HCT116 (cell line): Measurements from ENCODE around the gene ERAP2. TPM values are rescaled to one million over a fixed set of nuclear protein-coding genes. Genes with fewer than 3 reads are reported as not detected.
"Not testable (repeated sequence)": the region's sequence is repeated elsewhere in the genome, so short reads cannot be mapped to it uniquely, and the experiment has no call there.

Experiments used
- ATAC-seq: fragments of 200-7000 bp; cut with Tn5 transposase; 2 replicates; pipeline ENCODE4 v1.9.1; 2020; ENCODE audit warnings: mild to moderate bottlenecking, moderate library complexity
- BruUV-seq: library from RNA; stranded (reverse); fragments of 400-500 nt; replicated peaks from 2 replicates; lab custom pipeline; 2021; lab: Mats Ljungman, UMichigan
- CTCF ChIA-PET: fragments of 300-600 bp; sonication (Branson Sonifier 250); formaldehyde crosslinking; loops from one replicate; lab custom pipeline; 2021; ENCODE audit warnings: antibody characterized with exemption; lab: Charles Lee
- POLR2A ChIA-PET: fragments of 300-600, 350-600 bp; sonication (Branson Sonifier 250); formaldehyde crosslinking; loops from one replicate; lab custom pipeline; 2021; ENCODE audit warnings: antibody characterized with exemption; lab: Charles Lee
- RAD21 ChIA-PET, 2 experiments: fragments of 300-600 bp; sonication (Branson Sonifier 250); formaldehyde crosslinking; loops; one replicate each; lab custom pipeline; 2023; ENCODE audit warnings: low total read pairs in 2 of 2; ENCODE audit not compliant: uncharacterized antibody in 2 of 2, unreplicated experiment in 2 of 2, low non-redundant PET in 1 of 2; lab: Charles Lee
- DNase-seq: peaks from one replicate; pipeline ENCODE4 v3.0.0-alpha.2; 2010; ENCODE audit warnings: low read depth, low spot score
- H2AFZ ChIP-seq: fragments of 200-600 bp; shearing (Covaris generic), sonication (generic); 2 replicates; pipeline ENCODE4 v1.6.1; 2017; ENCODE audit warnings: low read depth, mixed run types, mixed read lengths, antibody characterized with exemption, low read length; ENCODE audit not compliant: poor library complexity, severe bottlenecking
- H3K27ac ChIP-seq: 2 replicates; pipeline ENCODE4 v1.5.1; 2012; ENCODE audit warnings: low read depth, low read length
- H3K27me3 ChIP-seq: fragments of 200-600 bp; sonication (generic); 2 replicates; pipeline ENCODE4 v1.6.1; 2016; ENCODE audit warnings: mixed run types, low read length, mixed read lengths; ENCODE audit not compliant: insufficient read depth
- H3K36me3 ChIP-seq, 2 experiments: fragments of 200-500 bp in 1 of 2; fragments of 200-600 bp in 1 of 2; sonication (Bioruptor generic) in 1 of 2; sonication (generic) in 1 of 2; 2 replicates each; pipeline versions ENCODE4 v1.5.1 to v1.6.1; 2014 to 2016; ENCODE audit warnings: low read length in 2 of 2, inconsistent platforms in 1 of 2, mixed read lengths in 1 of 2, mixed run types in 1 of 2; ENCODE audit not compliant: insufficient read depth in 2 of 2, control insufficient read depth in 1 of 2
- H3K4me1 ChIP-seq, 2 experiments: fragments of 200-600 bp in 1 of 2; sonication (generic) in 1 of 2; 2 replicates each; pipeline versions ENCODE4 v1.5.1 to v1.6.1; 2012 to 2017; ENCODE audit warnings: low read length in 2 of 2, inconsistent platforms in 1 of 2, mild to moderate bottlenecking in 1 of 2, mixed read lengths in 1 of 2, mixed run types in 1 of 2, moderate library complexity in 1 of 2; ENCODE audit not compliant: insufficient read depth in 2 of 2, control insufficient read depth in 1 of 2
- H3K4me2 ChIP-seq: fragments of 200-600 bp; sonication (generic); 2 replicates; pipeline ENCODE4 v1.6.1; 2017; ENCODE audit warnings: mixed run types, low read length, mixed read lengths
- H3K4me3 ChIP-seq, 2 experiments: fragments of 200-600 bp in 1 of 2; sonication (generic) in 1 of 2; replicated peaks in 1 of 2; 2 replicates each; pipeline ENCODE4 v1.5.1; 2011 to 2016; ENCODE audit warnings: low read length in 2 of 2, control low read depth in 1 of 2, low read depth in 1 of 2, mild to moderate bottlenecking in 1 of 2, mixed read lengths in 1 of 2, mixed run types in 1 of 2
- H3K79me2 ChIP-seq: fragments of 200-600 bp; sonication (generic); 2 replicates; pipeline ENCODE4 v1.6.1; 2017; ENCODE audit warnings: mild to moderate bottlenecking, mixed run types, low read length, moderate library complexity, mixed read lengths; ENCODE audit not compliant: insufficient read depth
- H3K9ac ChIP-seq: fragments of 200-600 bp; sonication (generic); 2 replicates; pipeline ENCODE4 v1.6.1; 2016; ENCODE audit warnings: low read length, mixed read lengths
- H3K9me2 ChIP-seq: fragments of 200-600 bp; sonication (generic), shearing (Covaris generic); 2 replicates; pipeline ENCODE4 v1.6.1; 2017; ENCODE audit warnings: mixed run types, mild to moderate bottlenecking, moderate library complexity; ENCODE audit not compliant: insufficient read depth
- H3K9me3 ChIP-seq, 2 experiments: fragments of 200-500 bp in 1 of 2; fragments of 200-600 bp in 1 of 2; sonication (Bioruptor generic) in 1 of 2; sonication (generic) in 1 of 2; 2 replicates each; pipeline ENCODE4 v1.6.1; 2014 to 2017; ENCODE audit warnings: low read length in 2 of 2, mixed read lengths in 2 of 2, inconsistent platforms in 1 of 2, low read depth in 1 of 2, mild to moderate bottlenecking in 1 of 2, mixed run types in 1 of 2, moderate library complexity in 1 of 2; ENCODE audit not compliant: control insufficient read depth in 1 of 2, insufficient read depth in 1 of 2
- H4K20me1 ChIP-seq: fragments of 200-600 bp; sonication (generic), shearing (Covaris generic); 2 replicates; pipeline ENCODE4 v1.6.1; 2017; ENCODE audit warnings: mixed run types, mild to moderate bottlenecking, moderate library complexity; ENCODE audit not compliant: insufficient read depth
- ATF3 ChIP-seq: IDR thresholded peaks from 2 replicates; pipeline ENCODE4 v1.6.1; 2012
- CEBPB ChIP-seq: IDR thresholded peaks from 2 replicates; pipeline ENCODE4 v1.6.1; 2012; ENCODE audit warnings: low read depth
- ELF1 ChIP-seq: IDR thresholded peaks from 2 replicates; pipeline ENCODE4 v1.6.1; 2012; ENCODE audit warnings: low read depth, borderline replicate concordance
- EZH2 ChIP-seq: fragments of 200-600 bp; sonication (generic); IDR thresholded peaks from 2 replicates; pipeline ENCODE4 v1.6.1; 2017; ENCODE audit warnings: antibody characterized with exemption, mixed run types
- EZH2phosphoT487 ChIP-seq: fragments of 200-600 bp; IDR thresholded peaks from 2 replicates; pipeline ENCODE4 v1.6.1; 2018; ENCODE audit warnings: antibody characterized with exemption, borderline replicate concordance
- FOSL1 ChIP-seq: IDR thresholded peaks from 2 replicates; pipeline ENCODE4 v1.6.1; 2012; ENCODE audit warnings: low read depth
- JUND ChIP-seq: IDR thresholded peaks from 2 replicates; pipeline ENCODE4 v1.6.1; 2012
- SRF ChIP-seq: IDR thresholded peaks from 2 replicates; pipeline ENCODE4 v1.6.1; 2012; ENCODE audit warnings: low read depth
- YY1 ChIP-seq: IDR thresholded peaks from 2 replicates; pipeline ENCODE4 v1.6.1; 2011; ENCODE audit warnings: low read length, low read depth, moderate library complexity, mild to moderate bottlenecking; ENCODE audit not compliant: insufficient replicate concordance; ENCODE audit errors: extremely low read depth
- ZBTB33 ChIP-seq: IDR thresholded peaks from 2 replicates; pipeline ENCODE4 v1.6.1; 2011; ENCODE audit warnings: mild to moderate bottlenecking, low read length, moderate library complexity; ENCODE audit not compliant: insufficient replicate concordance; ENCODE audit errors: extremely low read depth
- ZNF274 ChIP-seq: fragments of 200-500 bp; sonication (Bioruptor generic); IDR thresholded peaks from 2 replicates; pipeline ENCODE4 v1.6.1; 2014; ENCODE audit warnings: mild to moderate bottlenecking, low read depth, low read length, inconsistent platforms
- intact Hi-C: fragments of 100-400 bp; cut with micrococcal nuclease; formaldehyde crosslinking; loops from 2 replicates; pipeline ENCODE4 v1.10.0; 2022
- total RNA-seq: library from RNA; stranded (reverse); gene quantifications from one replicate; pipeline ENCODE4 v1.2.1, GENCODE V29; 2021; ENCODE audit not compliant: unreplicated experiment
- TF ChIP-seq, protein P1 (sequence below): IDR thresholded peaks from 2 replicates; pipeline ENCODE4 v1.6.1; 2012; ENCODE audit warnings: low read depth

Gene ERAP2
- total RNA-seq, 1 experiment from 2014 or later = 2.2 TPM

- DNase-seq (no peak), ATAC-seq (no peak)
- no peak overlapping the region for H3K4me2 ChIP-seq
- RAD21 ChIA-PET = no interaction called here
- H3K9me3 ChIP-seq = no peaks in the 10 kb centered on the region
- POLR2A ChIA-PET = no interaction called here
- no peaks in the 10 kb centered on the region for H3K36me3 ChIP-seq
- no peak overlapping the region for H3K4me3 ChIP-seq
- intact Hi-C loops = loop anchor here (10.0 kb wide), 1 partner anchor 126 kb away; the partner anchor contains the start of gene ERAP1
- TF ChIP-seq YY1 (no peak), EZH2 (no peak), ZBTB33 (no peak), FOSL1 (no peak), ELF1 (no peak), JUND (no peak), CEBPB (no peak), ZNF274 (no peak), EZH2phosphoT487 (no peak), SRF (no peak), ATF3 (no peak)
- TF ChIP-seq, protein P1, sequence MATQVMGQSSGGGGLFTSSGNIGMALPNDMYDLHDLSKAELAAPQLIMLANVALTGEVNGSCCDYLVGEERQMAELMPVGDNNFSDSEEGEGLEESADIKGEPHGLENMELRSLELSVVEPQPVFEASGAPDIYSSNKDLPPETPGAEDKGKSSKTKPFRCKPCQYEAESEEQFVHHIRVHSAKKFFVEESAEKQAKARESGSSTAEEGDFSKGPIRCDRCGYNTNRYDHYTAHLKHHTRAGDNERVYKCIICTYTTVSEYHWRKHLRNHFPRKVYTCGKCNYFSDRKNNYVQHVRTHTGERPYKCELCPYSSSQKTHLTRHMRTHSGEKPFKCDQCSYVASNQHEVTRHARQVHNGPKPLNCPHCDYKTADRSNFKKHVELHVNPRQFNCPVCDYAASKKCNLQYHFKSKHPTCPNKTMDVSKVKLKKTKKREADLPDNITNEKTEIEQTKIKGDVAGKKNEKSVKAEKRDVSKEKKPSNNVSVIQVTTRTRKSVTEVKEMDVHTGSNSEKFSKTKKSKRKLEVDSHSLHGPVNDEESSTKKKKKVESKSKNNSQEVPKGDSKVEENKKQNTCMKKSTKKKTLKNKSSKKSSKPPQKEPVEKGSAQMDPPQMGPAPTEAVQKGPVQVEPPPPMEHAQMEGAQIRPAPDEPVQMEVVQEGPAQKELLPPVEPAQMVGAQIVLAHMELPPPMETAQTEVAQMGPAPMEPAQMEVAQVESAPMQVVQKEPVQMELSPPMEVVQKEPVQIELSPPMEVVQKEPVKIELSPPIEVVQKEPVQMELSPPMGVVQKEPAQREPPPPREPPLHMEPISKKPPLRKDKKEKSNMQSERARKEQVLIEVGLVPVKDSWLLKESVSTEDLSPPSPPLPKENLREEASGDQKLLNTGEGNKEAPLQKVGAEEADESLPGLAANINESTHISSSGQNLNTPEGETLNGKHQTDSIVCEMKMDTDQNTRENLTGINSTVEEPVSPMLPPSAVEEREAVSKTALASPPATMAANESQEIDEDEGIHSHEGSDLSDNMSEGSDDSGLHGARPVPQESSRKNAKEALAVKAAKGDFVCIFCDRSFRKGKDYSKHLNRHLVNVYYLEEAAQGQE = no peak
- H3K9me2 ChIP-seq = no peaks in the 10 kb centered on the region
- no peaks in the 10 kb centered on the region for H3K79me2 ChIP-seq
- peaks cover 9 to 26% of the 10 kb centered on the region in 2 experiments; a peak in 3 of 4 replicates for H3K4me1 ChIP-seq
- no peak overlapping the region for H3K27ac ChIP-seq
- H2AFZ ChIP-seq = no peak overlapping the region
- no peaks in the 10 kb centered on the region for H3K27me3 ChIP-seq
- no peak overlapping the region for H3K9ac ChIP-seq
- BruUV-seq = no TSS peak
- CTCF ChIA-PET = no interaction called here
- H4K20me1 ChIP-seq = no peaks in the 10 kb centered on the region
Observed at GRCh38 chr5:96930589-96930988, 54.3 kb downstream of the ERAP2 start.

DNA sequence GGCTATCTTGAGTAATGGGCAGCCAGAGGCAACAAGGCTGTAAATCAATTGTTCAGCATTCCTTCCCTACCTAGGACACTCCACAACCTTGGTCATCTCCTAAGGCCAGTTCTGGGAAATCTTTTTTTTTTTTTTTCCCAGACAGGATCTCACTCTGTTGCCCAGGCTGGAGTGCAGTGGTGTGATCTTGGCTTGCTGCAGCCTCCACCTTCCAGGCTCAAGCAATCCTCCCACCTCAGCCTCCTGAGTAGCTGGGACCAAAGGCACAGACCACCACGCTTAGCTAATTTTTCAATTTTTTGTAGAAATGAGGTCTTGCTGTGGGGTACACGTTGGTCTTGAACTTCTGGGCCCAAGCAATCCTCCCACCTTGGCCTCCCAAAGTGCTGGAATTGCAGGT, 54.7 kb downstream of the ERAP2 start:
- CTCF ChIA-PET, H3K9me2 ChIP-seq, H3K79me2 ChIP-seq, H4K20me1 ChIP-seq, H3K4me3 ChIP-seq, H3K9ac ChIP-seq, H3K36me3 ChIP-seq, DNase-seq, ATAC-seq, H3K27me3 ChIP-seq, RAD21 ChIA-PET, H3K9me3 ChIP-seq, H3K27ac ChIP-seq, H2AFZ ChIP-seq, H3K4me2 ChIP-seq, BruUV-seq, POLR2A ChIA-PET: not testable (repeated sequence)
- H3K4me1 ChIP-seq = peaks cover 9 to 26% of the 10 kb centered on the region in 2 experiments; a peak in 3 of 4 replicates
- intact Hi-C loops = loop anchor here (10.0 kb wide), 1 partner anchor 126 kb away; the partner anchor contains the start of gene ERAP1
